ENCODE data around the gene LRRC28.
A peak's percentile ranks its signal among the peaks of the same experiment; 100 is the strongest.

Gene LRRC28

GRCh38 chr15:99250857-99251841, at the start of gene LRRC28:
LRRC28 (plus strand) TSS chr15:99251481; CDS start chr15:99255958, 4,477 bp downstream.
- peak; percentile 100 for DNase-seq (ENCODE audit: low read depth)
- peak within 1 kb of the TSS; percentile 78 for H3K4me3 ChIP-seq (replicated peaks; ENCODE audit: low read depth, low read length)
- no peak for TF ChIP-seq CTCF (IDR thresholded peaks at IDR 0.05; ENCODE audit: low read length, missing control alignments)

- no peak for DNase-seq (ENCODE audit: low read depth)
- H3K4me3 ChIP-seq (replicated peaks; ENCODE audit: low read depth, low read length), result no peak overlapping the region
- no peak for TF ChIP-seq CTCF (IDR thresholded peaks at IDR 0.05; ENCODE audit: low read length, missing control alignments)
Observed at GRCh38 chr15:99202176-99202552, 49.1 kb upstream of the LRRC28 start.

GRCh38 chr15:99207672-99208071, 43.6 kb upstream of the LRRC28 start:
- no peak for DNase-seq (ENCODE audit: low read depth)
- TF ChIP-seq CTCF (IDR thresholded peaks at IDR 0.05; ENCODE audit: low read length, missing control alignments), result no peak
- no peak overlapping the region for H3K4me3 ChIP-seq (replicated peaks; ENCODE audit: low read depth, low read length)

- DNase-seq (ENCODE audit: low read depth), result no peak
- no peak overlapping the region for H3K4me3 ChIP-seq (replicated peaks; ENCODE audit: low read depth, low read length)
- no peak for TF ChIP-seq CTCF (IDR thresholded peaks at IDR 0.05; ENCODE audit: low read length, missing control alignments)
Observed at GRCh38 chr15:99209326-99209725, 42.0 kb upstream of the LRRC28 start.

GRCh38 chr15:99210334-99210733, 40.9 kb upstream of the LRRC28 start:
- no peak overlapping the region for H3K4me3 ChIP-seq (replicated peaks; ENCODE audit: low read depth, low read length)
- no peak for TF ChIP-seq CTCF (IDR thresholded peaks at IDR 0.05; ENCODE audit: low read length, missing control alignments)

GRCh38 chr15:99211926-99212325, 39.4 kb upstream of the LRRC28 start:
- TF ChIP-seq CTCF (IDR thresholded peaks at IDR 0.05; ENCODE audit: low read length, missing control alignments), result no peak
- no peak overlapping the region for H3K4me3 ChIP-seq (replicated peaks; ENCODE audit: low read depth, low read length)
- peak; percentile 13 for DNase-seq (ENCODE audit: low read depth)

More at GRCh38 chr15:99210334-99210733, 40.9 kb upstream of the LRRC28 start:
- DNase-seq (ENCODE audit: low read depth), result no peak
